Activated CD8-positive, alpha-beta memory T cell treated with anti-CD3 and anti-CD28 coated beads, Interleukin-2, amount 10 ng/mL, durations not matched to agents 7 days and 5 days (primary cell): ENCODE results near the gene FOXF2. TPM values are rescaled to one million over a fixed set of nuclear protein-coding genes. Genes with fewer than 3 reads are reported as not detected.

Source experiments
- ATAC-seq: fragments of 150-1000 bp; cut with Tn5 transposase; one replicate; pipeline ENCODE4 v1.10.0; 2021; ENCODE audit warnings: moderate library complexity
- CTCF ChIA-PET: fragments of 350-600 bp; sonication (Branson Sonifier 250); formaldehyde crosslinking; loops from one replicate; lab custom pipeline; 2021; ENCODE audit warnings: antibody characterized with exemption; lab: Charles Lee
- DNase-seq: peaks from one replicate; pipeline ENCODE4 v3.0.0-alpha.2; 2020
- H3K27ac Mint-ChIP-seq: one replicate; pipeline ENCODE4 v1.8.0; 2021; ENCODE audit warnings: mild to moderate bottlenecking, mixed read lengths
- H3K27me3 Mint-ChIP-seq: one replicate; pipeline ENCODE4 v1.8.0; 2021; ENCODE audit warnings: mixed read lengths
- H3K36me3 Mint-ChIP-seq: one replicate; pipeline ENCODE4 v1.8.0; 2021; ENCODE audit warnings: mild to moderate bottlenecking, mixed read lengths
- H3K4me1 Mint-ChIP-seq: one replicate; pipeline ENCODE4 v1.8.0; 2021; ENCODE audit warnings: mixed read lengths
- H3K4me3 Mint-ChIP-seq: one replicate; pipeline ENCODE4 v1.8.0; 2021; ENCODE audit warnings: mild to moderate bottlenecking, moderate library complexity, mixed read lengths
- H3K9me3 Mint-ChIP-seq: one replicate; pipeline ENCODE4 v1.8.0; 2022; ENCODE audit warnings: low read depth, mixed read lengths
- total RNA-seq, 2 experiments: library from RNA; stranded (reverse); gene quantifications; one replicate each; pipeline ENCODE4 v1.2.3, GENCODE V29; 2021

The FOXF2 gene
- total RNA-seq, 2 experiments from 2014 or later, result not detected

- CTCF ChIA-PET, result interaction anchor here (0.9 to 1.4 kb wide), 9 partner anchors 9 to 1193 kb away, joined by 3 to 6 read pairs (median 4); partner anchors contain the start of gene FOXQ1
- no peaks in the 10 kb centered on the region for H3K9me3 Mint-ChIP-seq
- H3K27ac Mint-ChIP-seq, result no peak overlapping the region
- DNase-seq (no peak), ATAC-seq (peak; percentile 64)
- peaks cover 81% of the 10 kb centered on the region for H3K27me3 Mint-ChIP-seq
- H3K4me1 Mint-ChIP-seq, result peaks cover 26% of the 10 kb centered on the region
- peaks cover 3% of the 10 kb centered on the region for H3K36me3 Mint-ChIP-seq
- H3K4me3 Mint-ChIP-seq, result no peak overlapping the region
Observed at GRCh38 chr6:1381481-1382330, 7.7 kb upstream of the FOXF2 start.

DNA sequence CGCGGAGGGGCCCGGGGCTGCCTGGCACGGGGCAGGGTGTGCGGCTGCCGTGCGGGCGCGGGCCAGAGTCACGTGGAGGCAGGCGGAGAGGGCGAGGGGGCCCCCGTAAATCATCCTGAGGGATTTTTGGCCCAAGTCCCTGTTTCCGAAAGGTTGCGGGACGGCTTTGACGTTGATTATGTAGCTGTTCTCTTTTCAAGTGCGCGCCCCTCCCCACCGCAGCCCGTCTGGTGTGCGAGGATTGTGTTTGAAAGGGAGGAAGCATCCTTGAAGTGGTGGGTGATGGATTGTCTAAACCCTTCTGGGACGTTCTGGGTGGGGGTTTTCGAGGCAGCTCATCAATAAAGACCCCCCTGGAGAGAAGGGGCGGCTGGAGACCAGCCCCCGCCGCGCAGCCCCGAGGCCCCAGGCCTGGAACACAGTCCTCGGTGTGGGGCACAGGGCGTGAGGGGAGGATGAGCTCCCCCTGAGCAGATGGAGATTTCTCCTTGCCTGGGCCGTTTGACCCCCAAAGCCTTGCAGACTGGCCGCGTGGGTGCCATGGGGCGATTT is 7.0 kb upstream of the FOXF2 start:
- no peaks in the 10 kb centered on the region for H3K9me3 Mint-ChIP-seq
- H3K27me3 Mint-ChIP-seq, result peaks cover 82% of the 10 kb centered on the region
- no peak for ATAC-seq
- no peak overlapping the region for H3K4me3 Mint-ChIP-seq
- DNase-seq, result no peak
- CTCF ChIA-PET, result interaction anchor here (1.0 to 1.1 kb wide), 2 partner anchors 14 to 790 kb away, joined by 3 read pairs; no protein-coding TSS in a partner anchor
- no peak overlapping the region for H3K27ac Mint-ChIP-seq
- peaks cover 3% of the 10 kb centered on the region for H3K36me3 Mint-ChIP-seq
- H3K4me1 Mint-ChIP-seq, result peaks cover 26% of the 10 kb centered on the region

DNA sequence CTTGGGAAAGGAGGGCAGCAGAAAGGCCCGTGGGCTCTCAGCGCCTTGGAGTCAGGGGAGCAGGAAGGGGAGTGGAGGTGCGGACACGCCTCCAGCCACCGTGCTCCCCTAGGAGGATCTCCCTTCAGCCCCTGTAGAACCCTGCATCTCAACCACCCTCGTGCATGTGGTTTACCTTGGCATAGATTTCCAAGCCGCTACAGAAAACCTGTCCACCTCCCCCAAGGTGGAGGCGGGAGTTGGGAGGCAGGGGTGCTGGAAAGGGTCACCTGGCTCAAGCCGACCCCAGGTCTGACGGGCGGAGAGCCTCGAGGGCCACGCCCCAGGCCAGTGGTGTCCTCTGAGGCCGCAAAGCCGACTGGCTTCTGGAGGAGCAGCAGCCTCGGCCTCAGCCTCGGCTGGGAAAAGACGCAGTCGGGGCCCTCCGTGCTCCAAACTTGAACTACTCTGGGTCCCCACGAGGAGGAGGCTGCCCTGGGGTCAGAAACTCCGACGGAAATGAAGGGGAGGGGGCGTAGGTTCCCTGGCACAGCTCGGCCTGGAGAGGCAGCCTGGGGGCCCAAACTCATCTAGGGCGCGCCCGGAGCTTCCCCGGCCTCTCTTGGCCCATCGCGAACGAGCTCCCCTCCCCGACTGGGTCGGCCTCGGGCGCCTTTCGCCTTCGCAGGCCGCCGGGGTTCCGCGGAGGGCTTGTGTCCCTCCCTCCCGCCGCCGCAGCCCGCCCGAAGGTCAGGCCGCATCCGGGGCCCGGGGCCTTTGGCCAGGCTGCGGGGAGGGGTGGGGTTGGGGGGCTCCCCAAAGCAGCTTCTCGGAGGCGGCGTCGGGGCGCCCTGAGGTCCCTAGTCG is 6.3 kb upstream of the FOXF2 start:
- H3K27ac Mint-ChIP-seq, result no peak overlapping the region
- CTCF ChIA-PET, result interaction anchor here (1.0 to 1.1 kb wide), 2 partner anchors 13 to 790 kb away, joined by 3 read pairs; no protein-coding TSS in a partner anchor
- no peaks in the 10 kb centered on the region for H3K9me3 Mint-ChIP-seq
- peaks cover 24% of the 10 kb centered on the region for H3K4me1 Mint-ChIP-seq
- DNase-seq, result no peak
- peaks cover 81% of the 10 kb centered on the region for H3K27me3 Mint-ChIP-seq
- H3K4me3 Mint-ChIP-seq, result no peak overlapping the region
- no peak for ATAC-seq
- no peaks in the 10 kb centered on the region for H3K36me3 Mint-ChIP-seq

DNA sequence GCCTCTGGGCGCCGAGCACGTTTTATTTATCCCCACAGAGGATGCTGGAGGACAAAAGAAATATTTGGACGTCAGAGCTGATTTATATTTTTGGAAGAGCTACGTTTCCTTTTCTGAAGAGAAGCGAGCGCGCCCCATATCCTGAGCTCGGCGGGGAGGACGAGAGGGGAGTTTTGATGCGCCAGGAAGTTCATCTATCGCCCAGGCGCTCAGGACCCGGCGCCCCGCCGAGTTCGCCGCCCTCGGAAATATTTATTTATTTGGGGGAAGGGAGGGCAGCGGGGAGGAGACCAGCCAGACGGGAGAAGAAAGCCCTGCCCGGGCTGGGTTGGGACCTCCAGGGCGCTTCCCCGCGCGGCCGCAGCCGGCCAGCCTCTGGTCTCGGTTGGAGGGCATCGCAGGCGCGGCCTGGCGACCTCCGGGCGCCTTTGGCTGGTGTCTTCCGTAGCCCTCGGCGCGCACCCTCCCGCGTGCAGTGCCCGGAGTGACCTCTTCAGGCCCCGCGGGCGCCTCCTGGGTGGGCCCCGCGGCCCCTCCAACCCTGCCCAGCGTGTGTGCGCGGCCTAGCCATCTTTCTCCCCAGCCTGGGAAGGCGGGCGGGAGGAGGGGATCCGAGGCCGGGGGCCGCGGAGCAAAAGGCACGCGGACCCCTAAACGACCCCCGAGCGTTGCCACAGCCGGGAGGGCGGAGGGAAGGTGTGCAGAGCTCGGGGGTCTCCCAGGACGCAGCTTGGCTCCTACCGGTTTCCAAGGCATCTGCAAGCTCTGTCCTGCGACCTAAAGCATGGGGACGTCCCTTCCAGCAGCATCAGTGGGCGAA is 5.4 kb upstream of the FOXF2 start:
- Mint-ChIP-seq H3K4me3 (no peak overlapping the region), H3K9me3 (no peaks in the 10 kb centered on the region), H3K27ac (no peak overlapping the region), H3K4me1 (peaks cover 29% of the 10 kb centered on the region), H3K27me3 (peaks cover 84% of the 10 kb centered on the region), H3K36me3 (no peaks in the 10 kb centered on the region)
- DNase-seq (no peak), ATAC-seq (no peak)
- CTCF ChIA-PET, result no interaction called here

DNA sequence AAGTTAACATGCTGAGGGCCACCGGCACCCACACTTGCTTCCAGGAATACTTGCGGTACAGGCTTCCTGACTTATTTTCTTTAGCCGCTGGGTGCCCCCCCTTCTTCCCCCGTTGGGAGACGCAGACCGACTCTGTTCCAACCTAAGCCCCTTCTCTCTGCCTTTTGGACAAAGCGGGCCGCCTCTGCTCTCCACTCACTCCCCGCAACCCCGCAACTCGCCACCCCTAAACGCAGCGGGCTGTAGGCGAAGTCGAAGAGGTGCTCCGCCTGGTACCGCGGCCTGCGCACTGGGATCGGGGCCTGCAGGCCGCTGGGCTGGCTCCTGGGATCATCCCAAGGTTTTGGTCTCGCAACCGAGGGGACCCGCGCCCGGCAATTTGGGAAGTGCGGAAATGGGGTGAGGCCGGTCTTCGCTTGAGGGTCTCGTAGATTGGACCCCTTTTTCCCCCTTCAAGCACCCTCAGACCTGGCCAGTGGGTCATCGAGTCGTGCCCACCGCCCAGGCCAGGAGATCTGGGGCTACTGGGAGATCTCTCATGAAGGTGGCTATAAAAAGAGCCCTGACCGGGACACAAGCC is 4.7 kb upstream of the FOXF2 start:
- no peak for DNase-seq
- H3K4me3 Mint-ChIP-seq, result no peak overlapping the region
- H3K36me3 Mint-ChIP-seq, result no peaks in the 10 kb centered on the region
- CTCF ChIA-PET, result no interaction called here
- peaks cover 81% of the 10 kb centered on the region for H3K27me3 Mint-ChIP-seq
- no peaks in the 10 kb centered on the region for H3K9me3 Mint-ChIP-seq
- H3K4me1 Mint-ChIP-seq, result peaks cover 26% of the 10 kb centered on the region
- no peak for ATAC-seq
- H3K27ac Mint-ChIP-seq, result no peak overlapping the region

- H3K27ac Mint-ChIP-seq, result no peak overlapping the region
- DNase-seq (no peak), ATAC-seq (no peak)
- H3K4me1 Mint-ChIP-seq, result peaks cover 26% of the 10 kb centered on the region
- no peaks in the 10 kb centered on the region for H3K36me3 Mint-ChIP-seq
- H3K4me3 Mint-ChIP-seq, result no peak overlapping the region
- peaks cover 76% of the 10 kb centered on the region for H3K27me3 Mint-ChIP-seq
- no peaks in the 10 kb centered on the region for H3K9me3 Mint-ChIP-seq
- CTCF ChIA-PET, result interaction anchor here (1.0 to 3.3 kb wide), 2 partner anchors 9 to 11 kb away, joined by 3 to 23 read pairs; no protein-coding TSS in a partner anchor
Observed at GRCh38 chr6:1385129-1386037, 4.0 kb upstream of the FOXF2 start.

DNA sequence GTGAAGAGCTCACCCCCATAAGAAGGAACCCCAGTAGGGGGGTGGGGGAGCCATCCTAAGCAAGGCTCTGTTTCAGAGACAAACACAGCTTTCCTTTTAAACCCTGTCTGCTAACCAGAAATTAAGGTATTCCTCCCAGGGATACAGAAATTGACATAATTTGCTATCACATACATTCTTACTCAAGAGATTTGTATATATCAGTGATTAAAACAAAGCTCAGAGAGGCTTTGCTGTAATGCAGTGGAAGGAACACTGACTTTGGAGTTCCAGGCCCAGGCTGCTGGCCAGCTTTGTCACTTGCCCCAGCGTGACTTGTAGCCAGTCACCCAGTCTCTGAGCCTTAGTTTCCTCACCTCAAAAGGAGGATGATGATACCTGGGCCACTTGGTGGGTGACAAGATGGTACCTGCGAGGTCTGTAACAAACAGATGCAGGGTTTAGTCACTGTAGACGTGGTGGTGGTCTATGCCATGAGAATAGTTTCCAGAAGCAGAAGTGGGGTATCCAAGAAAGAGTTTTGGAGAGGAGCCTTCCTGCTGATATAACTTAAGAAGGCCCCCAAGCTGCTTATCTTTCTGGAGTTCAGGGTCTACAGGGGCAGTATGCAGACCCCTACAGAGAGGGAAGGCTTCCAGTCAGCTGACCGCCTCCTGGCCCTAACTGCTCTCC is 3.2 kb upstream of the FOXF2 start:
- no peaks in the 10 kb centered on the region for H3K36me3 Mint-ChIP-seq
- H3K4me3 Mint-ChIP-seq, result no peak overlapping the region
- H3K4me1 Mint-ChIP-seq, result peaks cover 18% of the 10 kb centered on the region
- H3K27me3 Mint-ChIP-seq, result peaks cover 73% of the 10 kb centered on the region
- no peak for ATAC-seq
- H3K9me3 Mint-ChIP-seq, result no peaks in the 10 kb centered on the region
- CTCF ChIA-PET, result interaction anchor here (1.0 to 3.3 kb wide), 2 partner anchors 10 to 11 kb away, joined by 3 to 23 read pairs; no protein-coding TSS in a partner anchor
- H3K27ac Mint-ChIP-seq, result no peak overlapping the region
- DNase-seq, result no peak

GRCh38 chr6:1387538-1387875 is 1.9 kb upstream of the FOXF2 start:
- CTCF ChIA-PET, result interaction anchor here (3.3 kb wide), 1 partner anchor 9 kb away, joined by 23 read pairs; no protein-coding TSS in a partner anchor
- Mint-ChIP-seq H3K36me3 (no peaks in the 10 kb centered on the region), H3K4me3 (no peak overlapping the region), H3K4me1 (peaks cover 15% of the 10 kb centered on the region), H3K27ac (no peak overlapping the region), H3K9me3 (no peaks in the 10 kb centered on the region), H3K27me3 (peaks cover 82% of the 10 kb centered on the region)
- no peak for ATAC-seq
- DNase-seq, result no peak

- no peak overlapping the region for H3K27ac Mint-ChIP-seq
- H3K4me1 Mint-ChIP-seq, result peaks cover 15% of the 10 kb centered on the region
- DNase-seq, result no peak
- no peak for ATAC-seq
- no peak overlapping the region for H3K4me3 Mint-ChIP-seq
- no peaks in the 10 kb centered on the region for H3K36me3 Mint-ChIP-seq
- CTCF ChIA-PET, result interaction anchor here (3.3 kb wide), 1 partner anchor 9 kb away, joined by 23 read pairs; no protein-coding TSS in a partner anchor
- no peaks in the 10 kb centered on the region for H3K9me3 Mint-ChIP-seq
- peaks cover 79% of the 10 kb centered on the region for H3K27me3 Mint-ChIP-seq
Observed at GRCh38 chr6:1387876-1388629, 1.3 kb upstream of the FOXF2 start.

GRCh38 chr6:1388630-1389368 is 577 bp upstream of the FOXF2 start:
- Mint-ChIP-seq H3K4me3 (no peak overlapping the region), H3K27ac (no peak overlapping the region), H3K36me3 (no peaks in the 10 kb centered on the region), H3K9me3 (no peaks in the 10 kb centered on the region), H3K4me1 (peaks cover 15% of the 10 kb centered on the region), H3K27me3 (peaks cover 77% of the 10 kb centered on the region)
- DNase-seq (no peak), ATAC-seq (no peak)
- CTCF ChIA-PET, result interaction anchor here (3.3 kb wide), 1 partner anchor 8 kb away, joined by 23 read pairs; no protein-coding TSS in a partner anchor
